ENCODE measurements around the gene PCNX3.
A peak's percentile ranks its signal among the peaks of the same experiment; 100 is the strongest.

PCNX3 gene

DNA sequence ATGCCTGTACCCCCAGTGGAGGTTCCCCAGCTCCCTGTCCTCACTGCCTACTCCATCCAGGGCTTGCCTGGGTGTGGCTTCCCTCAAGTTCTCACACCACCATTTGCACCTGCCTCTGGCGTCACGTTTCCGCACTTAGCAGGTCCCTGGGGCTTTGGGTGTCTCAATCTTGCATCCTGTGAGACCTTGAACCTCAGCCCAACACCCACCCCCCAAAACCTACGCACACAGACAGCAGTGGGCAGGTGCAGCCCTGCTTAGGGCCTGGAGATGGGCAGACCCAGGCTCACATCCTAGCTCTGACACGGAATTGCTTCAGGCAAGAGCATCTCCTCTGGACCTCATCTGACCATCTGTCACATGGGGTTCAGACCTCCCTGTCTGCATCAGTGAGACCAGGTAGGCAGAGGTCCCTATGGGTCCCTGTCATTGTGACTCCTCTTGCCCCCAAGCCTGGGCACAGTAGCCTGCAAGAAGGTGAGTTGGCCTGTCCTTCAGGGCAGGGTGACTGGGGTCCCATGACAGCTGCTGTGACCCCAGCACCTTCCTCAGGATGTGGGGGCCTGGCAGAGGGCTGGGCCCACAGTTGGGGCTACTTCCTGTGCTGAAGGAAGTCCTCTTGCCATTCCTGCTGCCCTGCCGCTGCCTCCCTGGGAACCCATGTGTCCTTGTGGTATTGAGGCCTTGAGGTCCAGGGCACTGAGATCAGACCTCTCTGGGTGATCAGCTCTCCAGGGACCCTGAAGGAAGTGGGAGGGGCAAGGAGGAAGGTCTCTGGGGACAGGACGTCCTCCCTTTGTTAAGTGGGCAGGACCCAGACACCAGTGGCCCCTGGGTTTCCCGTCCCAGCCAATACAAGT lies 24.3 kb downstream of the PCNX3 start:
- peak in 1 of 2 donors; percentile 42 for DNase-seq (ENCODE audit: low read depth in 2 of 2)

DNA sequence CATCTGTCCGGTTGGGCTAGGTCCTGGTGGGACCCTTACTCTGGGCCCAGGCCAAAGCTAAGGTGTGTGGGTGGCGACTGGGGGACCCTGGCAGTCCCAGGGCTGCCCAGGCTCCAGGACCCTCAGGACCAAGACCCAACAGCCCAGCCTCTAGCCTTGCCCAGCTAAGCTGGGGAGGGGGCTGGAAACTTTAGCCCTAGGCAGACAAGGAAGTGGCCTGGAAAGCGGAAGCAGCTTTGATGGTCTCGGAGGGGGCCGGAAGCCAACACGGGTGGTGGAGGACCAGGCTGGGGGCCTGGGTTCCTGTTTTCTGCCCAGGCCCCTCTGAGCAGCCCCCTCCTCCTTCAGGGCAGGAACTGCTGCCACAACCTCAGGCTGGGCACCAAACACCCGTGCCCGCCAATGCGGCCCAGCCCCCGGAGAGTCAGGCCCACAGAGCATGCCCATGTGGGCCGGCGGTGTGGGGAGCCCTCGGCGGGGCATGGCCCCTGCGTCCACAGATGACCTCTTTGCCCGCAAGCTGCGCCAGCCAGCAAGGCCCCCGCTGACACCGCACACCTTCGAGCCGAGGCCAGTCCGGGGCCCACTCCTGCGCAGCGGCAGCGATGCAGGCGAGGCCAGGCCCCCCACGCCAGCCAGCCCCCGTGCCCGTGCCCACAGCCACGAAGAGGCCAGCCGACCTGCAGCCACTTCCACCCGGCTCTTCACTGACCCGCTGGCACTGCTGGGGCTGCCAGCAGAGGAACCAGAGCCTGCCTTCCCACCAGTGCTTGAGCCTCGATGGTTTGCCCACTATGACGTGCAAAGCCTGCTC lies 25.1 kb downstream of the PCNX3 start:
- no peak for DNase-seq (ENCODE audit: low read depth in 2 of 2)

DNA sequence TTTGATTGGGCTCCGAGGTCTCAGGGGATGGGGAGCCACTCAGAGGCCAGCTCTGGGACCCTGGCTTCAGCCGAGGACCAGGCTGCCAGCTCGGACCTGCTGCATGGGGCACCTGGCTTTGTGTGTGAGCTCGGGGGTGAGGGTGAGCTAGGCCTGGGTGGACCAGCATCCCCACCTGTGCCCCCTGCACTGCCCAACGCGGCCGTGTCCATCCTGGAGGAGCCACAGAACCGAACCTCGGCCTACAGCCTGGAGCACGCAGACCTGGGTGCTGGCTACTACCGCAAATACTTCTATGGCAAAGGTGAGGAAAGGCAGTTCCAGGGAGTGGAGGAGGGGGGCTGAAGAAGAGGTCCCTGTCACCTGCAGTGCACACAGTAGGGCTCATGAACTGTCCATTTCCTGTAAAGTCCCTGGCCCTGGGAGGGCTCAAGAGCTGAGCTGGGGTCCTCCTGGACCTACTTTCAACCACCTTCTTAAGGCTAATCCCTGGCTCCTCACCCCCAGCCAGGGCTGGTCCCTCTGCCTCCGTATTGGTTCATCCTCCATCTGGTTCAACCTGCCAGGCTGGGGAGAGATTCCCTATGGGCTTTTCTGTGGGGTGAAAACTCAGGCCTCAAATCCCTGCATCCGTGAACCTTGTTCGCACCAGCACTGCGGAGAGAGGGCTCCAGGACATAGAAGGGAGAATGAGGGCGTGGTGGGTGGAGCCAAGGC lies 25.9 kb downstream of the PCNX3 start:
- no peak for DNase-seq (ENCODE audit: low read depth in 2 of 2)

DNA sequence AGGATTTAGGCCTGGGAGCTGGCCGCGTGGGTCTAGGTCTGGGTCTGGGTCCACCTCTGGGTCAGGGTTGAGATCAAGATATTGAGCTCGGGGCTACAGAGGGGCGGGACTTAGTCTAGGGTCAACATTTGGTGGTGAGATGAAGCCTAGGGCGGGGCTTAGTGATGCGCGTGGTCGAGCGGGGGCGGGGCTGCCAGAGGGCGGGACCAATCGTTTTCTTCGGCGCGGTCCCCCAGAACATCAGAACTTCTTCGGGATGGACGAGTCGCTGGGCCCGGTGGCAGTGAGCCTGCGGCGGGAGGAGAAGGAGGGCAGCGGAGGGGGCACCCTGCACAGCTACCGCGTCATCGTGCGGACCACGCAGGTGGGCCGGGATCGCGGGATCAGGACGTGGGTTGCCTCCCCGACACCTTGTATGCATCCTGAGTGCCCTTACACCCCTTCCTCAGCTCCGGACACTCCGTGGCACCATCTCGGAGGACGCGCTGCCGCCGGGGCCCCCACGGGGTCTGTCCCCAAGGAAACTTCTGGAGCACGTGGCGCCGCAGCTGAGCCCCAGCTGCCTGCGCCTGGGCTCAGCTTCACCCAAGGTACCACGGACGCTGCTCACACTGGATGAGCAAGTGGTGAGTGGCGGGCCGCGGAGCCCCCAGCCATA lies 26.6 kb downstream of the PCNX3 start:
- DNase-seq (ENCODE audit: low read depth in 2 of 2), result no peak

DNA sequence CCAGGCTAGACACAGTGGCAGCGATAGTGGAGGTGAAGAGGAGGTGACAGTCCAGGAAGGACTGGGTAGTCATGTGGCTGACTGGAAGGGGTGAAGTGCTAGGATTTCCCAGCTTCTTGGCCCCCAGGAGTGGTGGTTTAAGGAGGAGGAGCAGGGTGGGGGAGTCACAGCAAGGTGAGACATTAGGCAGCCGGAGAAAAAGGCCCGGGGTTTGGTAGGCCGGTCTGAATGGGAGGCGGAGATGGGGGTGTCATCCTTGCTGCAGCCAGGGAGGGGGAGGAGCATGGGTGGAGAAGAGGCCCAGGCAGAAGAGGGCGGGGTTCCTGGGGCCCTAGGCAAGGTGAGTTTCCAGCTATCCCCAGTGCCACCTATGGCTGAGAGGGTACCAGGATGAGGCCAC lies 28.4 kb downstream of the PCNX3 start:
- no peak for DNase-seq (ENCODE audit: low read depth in 2 of 2)

DNA sequence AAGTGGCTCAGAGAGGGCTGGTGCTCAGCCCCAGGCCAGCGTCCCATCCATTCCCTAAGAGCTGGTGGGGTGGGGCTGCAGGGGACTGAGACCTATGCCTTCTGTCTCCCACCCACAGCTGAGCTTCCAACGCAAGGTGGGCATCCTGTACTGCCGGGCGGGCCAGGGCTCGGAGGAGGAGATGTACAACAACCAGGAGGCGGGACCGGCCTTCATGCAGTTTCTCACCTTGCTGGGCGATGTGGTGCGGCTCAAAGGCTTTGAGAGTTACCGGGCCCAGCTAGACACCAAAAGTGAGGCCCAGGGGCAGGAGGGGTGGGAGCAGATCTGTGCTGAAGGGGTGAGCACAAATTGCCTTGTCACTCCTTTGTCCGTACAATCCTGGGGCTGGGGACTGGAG lies 29.3 kb downstream of the PCNX3 start:
- no peak for DNase-seq (ENCODE audit: low read depth in 2 of 2)

GRCh38 chr11:65645710-65646109 lies 30.1 kb downstream of the PCNX3 start:
- DNase-seq (ENCODE audit: low read depth in 2 of 2), result no peak

GRCh38 chr11:65646288-65646957 lies 30.8 kb downstream of the PCNX3 start:
- DNase-seq (ENCODE audit: low read depth in 2 of 2), result no peak

GRCh38 chr11:65646958-65647701 lies 31.6 kb downstream of the PCNX3 start:
- no peak for DNase-seq (ENCODE audit: low read depth in 2 of 2)

DNA sequence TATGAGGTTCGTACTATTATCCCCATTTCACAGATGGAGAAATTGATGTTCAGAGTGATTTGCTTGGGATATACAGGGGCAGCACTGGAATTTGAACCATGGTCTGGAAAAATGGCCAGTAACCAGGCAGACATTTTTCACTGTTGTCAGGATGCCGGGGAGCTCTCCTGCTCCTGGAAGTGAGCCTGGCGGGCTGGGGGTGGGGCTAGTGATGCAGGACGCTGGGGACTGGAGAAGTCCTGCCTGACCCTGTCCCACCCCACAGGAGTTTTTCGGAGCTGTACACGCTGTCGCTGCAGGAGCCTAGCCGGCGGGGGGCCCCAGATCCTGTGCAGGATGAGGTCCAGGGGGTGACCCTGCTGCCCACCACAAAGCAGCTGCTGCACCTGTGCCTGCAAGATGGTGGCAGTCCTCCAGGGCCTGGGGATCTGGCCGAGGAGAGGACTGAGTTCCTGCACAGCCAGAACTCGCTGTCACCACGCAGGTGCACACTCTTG lies 33.5 kb downstream of the PCNX3 start:
- no peak for DNase-seq (ENCODE audit: low read depth in 2 of 2)

- no peak for DNase-seq (ENCODE audit: low read depth in 2 of 2)
Measured at GRCh38 chr11:65649656-65650546, 34.3 kb downstream of the PCNX3 start.

- DNase-seq (ENCODE audit: low read depth in 2 of 2), result no peak
Measured at GRCh38 chr11:65650547-65651338, 35.2 kb downstream of the PCNX3 start.

- DNase-seq (ENCODE audit: low read depth in 2 of 2), result no peak
Measured at GRCh38 chr11:65651339-65651588, 35.7 kb downstream of the PCNX3 start.

- DNase-seq (ENCODE audit: low read depth in 2 of 2), result no peak
Measured at GRCh38 chr11:65651589-65652510, 36.3 kb downstream of the PCNX3 start.

- DNase-seq (ENCODE audit: low read depth in 2 of 2), result peak; percentile 92 to 97
Measured at GRCh38 chr11:65652511-65653228, 37.1 kb downstream of the PCNX3 start.

- no peak for DNase-seq (ENCODE audit: low read depth in 2 of 2)
Measured at GRCh38 chr11:65653229-65654225, 38.0 kb downstream of the PCNX3 start.

All from activated CD8-positive, alpha-beta memory T cell treated with anti-CD3 and anti-CD28 coated beads for 4 hours (primary cell).